Osteoblast (primary cell): Measurements from ENCODE around the gene ING3. TPM values are rescaled to one million over a fixed set of nuclear protein-coding genes. Genes with fewer than 3 reads are reported as not detected.
"Not testable (repeated sequence)": the region's sequence is repeated elsewhere in the genome, so short reads cannot be mapped to it uniquely, and the experiment has no call there.

Experiments
- DNase-seq: peaks from one replicate; pipeline ENCODE4 v3.0.0; 2011; ENCODE audit warnings: low spot score, mixed read lengths; ENCODE audit not compliant: insufficient read length; ENCODE audit errors: missing footprints
- H2AFZ ChIP-seq: 2 replicates; pipeline ENCODE4 v1.6.0; 2011; ENCODE audit warnings: mild to moderate bottlenecking, low read length
- H3K27ac ChIP-seq: 2 replicates; pipeline ENCODE4 v1.5.1; 2011; ENCODE audit warnings: mild to moderate bottlenecking, low read depth, low read length, moderate library complexity
- H3K27me3 ChIP-seq: 2 replicates; pipeline ENCODE4 v1.6.0; 2012; ENCODE audit warnings: mild to moderate bottlenecking, control low read depth, inconsistent platforms, low read length, moderate library complexity; ENCODE audit not compliant: insufficient read depth
- H3K36me3 ChIP-seq: 2 replicates; pipeline ENCODE4 v1.5.1; 2011; ENCODE audit warnings: mild to moderate bottlenecking, low read length, control low read depth, moderate library complexity; ENCODE audit not compliant: insufficient read depth
- H3K4me1 ChIP-seq: 2 replicates; pipeline ENCODE4 v1.5.1; 2011; ENCODE audit warnings: mild to moderate bottlenecking, low read length, control low read depth, moderate library complexity; ENCODE audit not compliant: insufficient read depth
- H3K4me2 ChIP-seq: 2 replicates; pipeline ENCODE4 v1.6.0; 2011; ENCODE audit warnings: mild to moderate bottlenecking, low read length; ENCODE audit not compliant: insufficient read depth
- H3K4me3 ChIP-seq: fragments of 200-600 bp; sonication (generic); 3 replicates; pipeline ENCODE4 v1.5.1; 2012; ENCODE audit warnings: mild to moderate bottlenecking, low read length, inconsistent platforms; ENCODE audit not compliant: insufficient read depth
- H3K79me2 ChIP-seq: 2 replicates; pipeline ENCODE4 v1.6.0; 2012; ENCODE audit warnings: mild to moderate bottlenecking, low read length, control low read depth, inconsistent platforms; ENCODE audit not compliant: insufficient read depth
- H3K9me3 ChIP-seq: 2 replicates; pipeline ENCODE4 v1.5.1; 2011; ENCODE audit warnings: low read depth, low read length, control low read depth
- H4K20me1 ChIP-seq: 2 replicates; pipeline ENCODE4 v1.6.0; 2012; ENCODE audit warnings: mild to moderate bottlenecking, low read length, control low read depth; ENCODE audit not compliant: insufficient read depth
- CTCF ChIP-seq: IDR thresholded peaks from 2 replicates; pipeline ENCODE4 v1.5.1; 2011; ENCODE audit warnings: mild to moderate bottlenecking, low read depth, low read length, moderate library complexity; ENCODE audit errors: extremely low read depth
- total RNA-seq: library from RNA; depleted of rRNA; stranded (reverse); fragments of >200 nt; gene quantifications from 2 replicates; pipeline ENCODE4 v1.2.3, GENCODE V29; 2012

The ING3 gene
- total RNA-seq, 1 donor: 16.6 TPM

GRCh38 chr7:120981888-120982615, 31.5 kb downstream of the ING3 start:
- Histone ChIP-seq H3K27me3 (no peaks in the 10 kb centered on the region), H3K9me3 (no peaks in the 10 kb centered on the region), H3K4me3 (no peak overlapping the region), H4K20me1 (no peaks in the 10 kb centered on the region), H3K79me2 (no peaks in the 10 kb centered on the region), H3K36me3 (no peaks in the 10 kb centered on the region), H3K4me2 (peak overlapping the region; percentile 52), H3K27ac (peak overlapping the region; percentile 31), H3K4me1 (peaks cover 34% of the 10 kb centered on the region), H2AFZ (no peak overlapping the region)
- DNase-seq: peak; percentile 79
- peak; percentile 27 for TF ChIP-seq CTCF

DNA sequence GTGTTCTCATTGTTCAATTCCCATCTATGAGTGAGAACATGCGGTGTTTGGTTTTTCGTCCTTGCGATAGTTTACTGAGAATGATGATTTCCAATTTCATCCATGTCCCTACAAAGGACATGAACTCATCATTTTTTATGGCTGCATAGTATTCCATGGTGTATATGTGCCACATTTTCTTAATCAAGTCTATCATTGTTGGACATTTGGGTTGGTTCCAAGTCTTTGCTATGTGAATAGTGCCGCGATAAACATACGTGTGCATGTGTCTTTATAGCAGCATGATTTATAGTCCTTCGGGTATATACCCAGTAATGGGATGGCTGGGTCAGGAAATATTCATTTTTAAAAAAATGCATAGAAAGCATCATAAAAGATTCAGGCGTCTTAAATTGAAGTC, 33.0 kb downstream of the ING3 start:
- not testable (repeated sequence) for H3K27me3 ChIP-seq, H3K79me2 ChIP-seq, H3K4me3 ChIP-seq, H3K9me3 ChIP-seq, H3K36me3 ChIP-seq, H4K20me1 ChIP-seq, DNase-seq, H3K4me2 ChIP-seq, H2AFZ ChIP-seq, H3K27ac ChIP-seq
- peaks cover 41% of the 10 kb centered on the region for H3K4me1 ChIP-seq

DNA sequence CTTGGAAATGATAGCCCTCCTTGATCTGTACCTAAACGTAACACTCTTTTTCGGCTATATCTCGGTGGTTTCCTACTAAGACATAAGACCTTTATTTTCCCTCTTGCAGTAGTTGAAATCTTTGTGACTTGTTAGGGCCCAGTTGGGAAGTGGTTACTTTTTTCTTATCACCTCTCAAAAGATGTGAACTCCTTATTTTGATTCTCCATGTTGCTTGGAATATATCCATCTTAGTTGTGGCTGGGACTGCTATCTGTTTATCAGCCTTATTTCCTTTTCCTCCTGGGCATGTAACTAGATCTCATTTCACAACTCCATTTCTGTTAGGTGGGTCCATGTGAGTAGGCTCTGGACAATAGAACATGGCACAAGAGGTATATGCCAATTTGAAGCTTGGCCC, 33.8 kb downstream of the ING3 start:
- Histone ChIP-seq H3K27me3 (no peaks in the 10 kb centered on the region), H3K36me3 (no peaks in the 10 kb centered on the region), H3K4me1 (peaks cover 38% of the 10 kb centered on the region), H4K20me1 (no peaks in the 10 kb centered on the region), H3K4me2 (no peak overlapping the region), H2AFZ (no peak overlapping the region), H3K4me3 (no peak overlapping the region), H3K79me2 (peaks cover 1% of the 10 kb centered on the region), H3K27ac (no peak overlapping the region), H3K9me3 (no peaks in the 10 kb centered on the region)
- DNase-seq: no peak
- TF ChIP-seq CTCF: no peak

GRCh38 chr7:120985130-120985758, 34.7 kb downstream of the ING3 start:
- Histone ChIP-seq H3K9me3 (no peaks in the 10 kb centered on the region), H3K4me1 (peaks cover 35% of the 10 kb centered on the region), H3K36me3 (no peaks in the 10 kb centered on the region), H3K4me2 (no peak overlapping the region), H3K27ac (no peak overlapping the region), H2AFZ (no peak overlapping the region), H3K4me3 (no peak overlapping the region), H3K27me3 (no peaks in the 10 kb centered on the region), H3K79me2 (peaks cover 9% of the 10 kb centered on the region), H4K20me1 (no peaks in the 10 kb centered on the region)
- TF ChIP-seq CTCF: no peak
- DNase-seq: no peak
